Stimulated activated CD8-positive, alpha-beta memory T cell treated with anti-CD3 and anti-CD28 coated beads, Interleukin-12 subunit alpha, Interleukin-12 subunit beta, amount 100 ng/mL, for 4 hours (primary cell): ENCODE results near the gene EIF4G1.
"Not testable (repeated sequence)": the region's sequence is repeated elsewhere in the genome, so short reads cannot be mapped to it uniquely, and the experiment has no call there.

Experiments used
- DNase-seq: peaks from one replicate; pipeline ENCODE4 v3.0.0-alpha.2; 2020; ENCODE audit warnings: low read depth

The EIF4G1 gene, protein sequence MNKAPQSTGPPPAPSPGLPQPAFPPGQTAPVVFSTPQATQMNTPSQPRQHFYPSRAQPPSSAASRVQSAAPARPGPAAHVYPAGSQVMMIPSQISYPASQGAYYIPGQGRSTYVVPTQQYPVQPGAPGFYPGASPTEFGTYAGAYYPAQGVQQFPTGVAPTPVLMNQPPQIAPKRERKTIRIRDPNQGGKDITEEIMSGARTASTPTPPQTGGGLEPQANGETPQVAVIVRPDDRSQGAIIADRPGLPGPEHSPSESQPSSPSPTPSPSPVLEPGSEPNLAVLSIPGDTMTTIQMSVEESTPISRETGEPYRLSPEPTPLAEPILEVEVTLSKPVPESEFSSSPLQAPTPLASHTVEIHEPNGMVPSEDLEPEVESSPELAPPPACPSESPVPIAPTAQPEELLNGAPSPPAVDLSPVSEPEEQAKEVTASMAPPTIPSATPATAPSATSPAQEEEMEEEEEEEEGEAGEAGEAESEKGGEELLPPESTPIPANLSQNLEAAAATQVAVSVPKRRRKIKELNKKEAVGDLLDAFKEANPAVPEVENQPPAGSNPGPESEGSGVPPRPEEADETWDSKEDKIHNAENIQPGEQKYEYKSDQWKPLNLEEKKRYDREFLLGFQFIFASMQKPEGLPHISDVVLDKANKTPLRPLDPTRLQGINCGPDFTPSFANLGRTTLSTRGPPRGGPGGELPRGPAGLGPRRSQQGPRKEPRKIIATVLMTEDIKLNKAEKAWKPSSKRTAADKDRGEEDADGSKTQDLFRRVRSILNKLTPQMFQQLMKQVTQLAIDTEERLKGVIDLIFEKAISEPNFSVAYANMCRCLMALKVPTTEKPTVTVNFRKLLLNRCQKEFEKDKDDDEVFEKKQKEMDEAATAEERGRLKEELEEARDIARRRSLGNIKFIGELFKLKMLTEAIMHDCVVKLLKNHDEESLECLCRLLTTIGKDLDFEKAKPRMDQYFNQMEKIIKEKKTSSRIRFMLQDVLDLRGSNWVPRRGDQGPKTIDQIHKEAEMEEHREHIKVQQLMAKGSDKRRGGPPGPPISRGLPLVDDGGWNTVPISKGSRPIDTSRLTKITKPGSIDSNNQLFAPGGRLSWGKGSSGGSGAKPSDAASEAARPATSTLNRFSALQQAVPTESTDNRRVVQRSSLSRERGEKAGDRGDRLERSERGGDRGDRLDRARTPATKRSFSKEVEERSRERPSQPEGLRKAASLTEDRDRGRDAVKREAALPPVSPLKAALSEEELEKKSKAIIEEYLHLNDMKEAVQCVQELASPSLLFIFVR (N-terminal part only)

DNA sequence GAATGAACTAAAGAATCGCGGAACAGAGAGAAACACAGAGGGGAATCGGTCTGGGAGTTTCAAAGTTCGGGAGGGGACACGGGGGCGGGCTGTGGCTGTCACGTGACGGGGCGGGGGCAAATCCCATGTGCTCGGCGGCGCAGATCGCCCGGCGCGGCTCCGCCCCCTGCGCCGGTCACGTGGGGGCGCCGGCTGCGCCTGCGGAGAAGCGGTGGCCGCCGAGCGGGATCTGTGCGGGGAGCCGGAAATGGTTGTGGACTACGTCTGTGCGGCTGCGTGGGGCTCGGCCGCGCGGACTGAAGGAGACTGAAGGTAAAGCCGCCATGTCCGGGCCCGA is at the start of gene EIF4G1:
Gene EIF4G1 (plus strand): TSS at position 244 of the 337 bp plus-strand sequence. CDS start 1,191 bp downstream, outside the sequence.
- DNase-seq, result peak; percentile 89

DNA sequence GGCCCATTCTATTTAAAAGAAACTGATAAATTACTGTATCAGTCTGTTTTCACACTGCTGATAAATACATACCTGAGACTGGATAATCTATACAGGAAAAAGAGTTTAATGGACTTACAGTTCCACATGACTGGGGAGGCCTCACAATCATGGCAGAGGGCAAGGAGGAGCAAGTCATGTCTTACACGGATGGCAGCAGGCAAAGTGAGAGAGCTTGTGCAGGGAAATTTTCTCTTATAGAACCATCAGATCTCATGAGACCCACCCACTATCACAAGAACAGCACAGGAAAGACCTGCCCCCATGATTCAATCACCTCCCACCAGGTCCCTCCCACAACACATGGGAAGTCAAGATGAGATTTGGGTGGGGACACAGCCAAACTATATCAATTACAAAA is 47.2 kb upstream of the EIF4G1 start:
- not testable (repeated sequence) for DNase-seq

DNA sequence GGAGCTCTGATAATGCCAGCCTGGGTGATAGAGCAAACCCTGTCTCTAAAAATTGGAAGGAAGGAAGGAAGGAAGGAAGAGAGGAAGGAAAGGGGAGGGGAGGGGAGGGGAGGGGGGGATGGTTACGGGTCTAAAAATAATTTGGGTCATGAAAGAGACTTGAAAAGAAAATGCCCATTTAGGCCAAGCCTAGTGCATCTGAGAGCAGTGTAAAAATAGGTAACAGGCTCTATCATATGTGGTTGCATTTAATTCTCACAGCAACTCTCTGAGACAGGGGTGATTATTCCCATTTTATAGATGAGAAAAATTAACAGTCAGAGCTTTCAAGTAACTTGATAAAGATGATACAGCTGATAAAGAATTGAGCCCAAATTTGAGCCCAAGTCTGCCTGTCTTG is 42.1 kb upstream of the EIF4G1 start:
- no peak for DNase-seq

DNA sequence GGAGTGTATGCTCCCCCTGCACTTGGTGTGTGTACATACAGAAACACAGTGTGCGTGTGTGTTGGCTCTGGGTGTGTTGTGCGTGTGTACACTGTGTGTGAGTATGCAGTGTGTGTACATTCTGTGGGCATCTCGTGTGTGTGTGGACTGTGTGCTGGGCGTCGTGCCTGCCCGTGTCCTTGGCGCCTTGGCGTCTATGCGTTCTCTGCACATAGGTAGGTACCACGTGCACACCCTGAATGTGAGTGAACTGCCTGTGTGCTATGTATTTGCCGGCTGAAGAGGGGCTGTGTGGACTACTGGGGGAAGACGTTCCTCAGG is 39.1 kb upstream of the EIF4G1 start:
- DNase-seq, result no peak

DNA sequence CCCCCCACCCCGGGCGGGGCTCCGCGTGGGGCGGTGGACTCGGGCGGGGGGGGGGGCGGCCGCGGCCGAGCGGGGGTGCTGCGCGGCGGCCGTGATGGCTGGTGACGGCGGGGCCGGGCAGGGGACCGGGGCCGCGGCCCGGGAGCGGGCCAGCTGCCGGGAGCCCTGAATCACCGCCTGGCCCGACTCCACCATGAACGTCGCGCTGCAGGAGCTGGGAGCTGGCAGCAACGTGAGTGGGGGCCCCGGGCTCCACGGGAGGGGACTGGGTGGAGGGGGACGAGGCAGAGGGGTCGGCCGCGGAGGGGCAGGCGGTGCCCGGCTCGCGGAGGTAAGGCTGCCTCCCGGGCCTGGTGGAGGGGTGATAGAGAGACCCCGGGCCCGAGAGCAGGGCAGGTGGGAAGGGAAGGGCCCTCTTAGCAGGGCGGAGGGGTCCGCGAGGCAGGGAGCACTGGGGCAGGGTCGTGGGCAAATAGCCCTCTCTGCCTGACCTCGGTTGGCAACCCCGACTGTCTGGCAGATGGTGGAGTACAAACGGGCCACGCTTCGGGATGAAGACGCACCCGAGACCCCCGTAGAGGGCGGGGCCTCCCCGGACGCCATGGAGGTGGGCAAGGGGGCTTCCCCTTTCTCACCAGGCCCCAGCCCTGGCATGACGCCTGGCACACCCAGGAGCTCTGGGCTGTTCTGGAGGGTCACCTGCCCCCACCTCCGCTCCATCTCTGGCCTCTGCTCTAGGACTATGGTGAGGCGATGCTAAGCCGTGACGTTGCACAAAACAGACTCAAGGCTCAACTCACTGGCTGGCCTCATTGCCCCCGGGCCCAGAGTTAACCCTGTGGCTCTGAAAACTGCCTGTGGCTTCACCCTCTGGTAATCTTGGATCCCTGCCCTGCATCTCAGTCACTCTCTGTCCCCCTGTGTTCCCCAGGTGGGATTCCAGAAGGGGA is 38.2 kb upstream of the EIF4G1 start, which contains the start of gene ECE2:
Gene ECE2 (plus strand): TSS at position 62 of the 950 bp plus-strand sequence. CDS start 132 bp downstream, at position 194.
- no peak for DNase-seq

DNA sequence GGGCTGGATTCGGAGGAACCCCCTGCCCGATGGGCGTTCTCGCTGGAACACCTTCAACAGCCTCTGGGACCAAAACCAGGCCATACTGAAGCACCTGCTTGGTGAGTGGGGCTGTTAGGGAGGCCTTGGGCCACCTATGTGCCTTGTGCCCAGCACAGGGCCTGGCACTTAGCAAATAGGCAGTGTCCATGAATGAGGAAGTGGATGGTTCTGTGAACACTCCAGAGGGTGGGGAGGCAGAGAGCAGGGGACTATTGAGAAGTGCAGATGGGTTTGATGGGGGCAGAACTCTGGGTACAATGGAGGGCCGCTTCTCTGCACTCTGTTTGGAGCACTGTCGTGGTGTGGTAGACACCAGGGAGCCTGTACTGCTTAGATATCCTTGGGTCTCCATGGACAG is 37.0 kb upstream of the EIF4G1 start:
- no peak for DNase-seq

DNA sequence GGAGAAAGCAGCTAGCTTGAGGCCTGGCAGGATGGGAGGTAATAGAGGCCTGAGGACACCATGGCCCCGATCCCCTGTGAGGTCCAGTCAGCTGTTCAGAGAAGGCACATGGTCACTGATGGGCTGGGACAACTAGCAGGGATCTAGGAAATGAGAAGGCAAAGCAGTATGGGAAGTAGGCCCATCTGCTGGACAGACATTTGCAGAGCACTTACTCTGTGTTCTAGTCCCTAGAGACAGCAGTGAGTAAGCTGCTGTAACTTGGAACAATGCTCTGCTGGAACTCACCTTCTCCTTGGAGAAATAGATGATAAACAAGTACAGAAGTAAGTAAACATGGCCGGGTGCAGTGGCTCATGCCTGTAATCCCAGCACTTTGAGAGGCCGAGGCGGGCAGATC is 31.5 kb upstream of the EIF4G1 start:
- DNase-seq, result no peak

DNA sequence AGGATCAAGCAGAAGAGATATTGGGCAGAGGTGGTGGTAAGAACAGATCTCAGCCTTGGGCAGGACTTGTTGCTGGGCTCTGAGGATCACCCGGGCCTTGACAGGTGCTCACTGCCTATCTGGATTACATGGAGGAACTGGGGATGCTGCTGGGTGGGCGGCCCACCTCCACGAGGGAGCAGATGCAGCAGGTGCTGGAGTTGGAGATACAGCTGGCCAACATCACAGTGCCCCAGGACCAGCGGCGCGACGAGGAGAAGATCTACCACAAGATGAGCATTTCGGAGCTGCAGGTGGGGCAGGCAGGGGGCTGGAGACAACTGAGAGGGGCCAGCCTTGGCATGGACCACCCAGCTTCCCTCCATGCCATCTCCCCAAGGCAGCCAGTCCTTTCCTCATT is 30.7 kb upstream of the EIF4G1 start:
- no peak for DNase-seq

DNA sequence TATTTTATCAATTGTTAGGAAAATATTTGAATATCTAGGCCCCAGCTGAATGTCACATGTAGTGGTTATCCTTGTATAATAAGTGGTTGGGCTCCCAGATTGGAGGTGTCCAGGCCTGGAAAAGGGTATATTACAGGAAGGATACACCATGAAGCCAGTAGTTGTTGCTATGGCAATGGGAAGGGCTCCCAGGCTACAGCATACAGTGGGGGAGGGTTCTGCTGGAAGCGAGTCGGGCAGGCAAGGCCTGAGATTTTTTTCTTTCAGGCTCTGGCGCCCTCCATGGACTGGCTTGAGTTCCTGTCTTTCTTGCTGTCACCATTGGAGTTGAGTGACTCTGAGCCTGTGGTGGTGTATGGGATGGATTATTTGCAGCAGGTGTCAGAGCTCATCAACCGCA is 29.7 kb upstream of the EIF4G1 start:
- no peak for DNase-seq

DNA sequence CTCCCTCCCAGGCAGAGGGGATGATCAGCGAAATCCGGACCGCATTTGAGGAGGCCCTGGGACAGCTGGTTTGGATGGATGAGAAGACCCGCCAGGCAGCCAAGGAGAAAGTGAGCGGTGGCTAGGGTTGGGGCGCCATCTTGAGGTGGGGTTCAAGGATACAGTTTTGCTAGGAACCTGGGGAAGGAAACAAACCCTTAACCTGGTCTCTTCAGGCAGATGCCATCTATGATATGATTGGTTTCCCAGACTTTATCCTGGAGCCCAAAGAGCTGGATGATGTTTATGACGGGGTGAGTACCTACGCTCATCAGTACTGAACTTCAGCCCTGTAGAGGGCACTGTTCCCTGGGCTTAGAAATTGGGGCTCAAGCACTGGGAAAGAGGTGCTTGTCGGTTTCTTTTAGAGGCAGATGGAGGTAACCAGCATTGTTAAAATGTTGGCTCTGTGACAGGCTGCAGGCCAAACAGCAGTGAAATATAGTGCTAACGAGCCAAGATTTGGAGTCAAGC is 24.9 kb upstream of the EIF4G1 start:
- peak; percentile 40 for DNase-seq

DNA sequence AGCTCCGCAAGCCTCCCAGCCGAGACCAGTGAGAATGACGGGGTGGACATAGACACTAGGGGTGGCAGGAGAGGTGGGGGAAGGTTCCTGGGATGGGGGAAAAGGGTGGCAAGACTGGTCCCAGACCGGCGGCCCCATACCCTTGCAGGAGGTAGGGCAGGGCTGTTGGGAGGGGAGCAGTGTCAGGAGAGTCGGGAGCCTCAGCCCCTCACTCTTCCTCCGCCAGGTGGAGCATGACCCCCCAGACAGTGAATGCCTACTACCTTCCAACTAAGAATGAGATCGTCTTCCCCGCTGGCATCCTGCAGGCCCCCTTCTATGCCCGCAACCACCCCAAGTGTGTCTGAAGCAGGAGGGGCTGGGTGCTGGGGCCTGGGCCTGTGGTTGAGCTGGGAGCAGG is 24.1 kb upstream of the EIF4G1 start:
- DNase-seq, result no peak

DNA sequence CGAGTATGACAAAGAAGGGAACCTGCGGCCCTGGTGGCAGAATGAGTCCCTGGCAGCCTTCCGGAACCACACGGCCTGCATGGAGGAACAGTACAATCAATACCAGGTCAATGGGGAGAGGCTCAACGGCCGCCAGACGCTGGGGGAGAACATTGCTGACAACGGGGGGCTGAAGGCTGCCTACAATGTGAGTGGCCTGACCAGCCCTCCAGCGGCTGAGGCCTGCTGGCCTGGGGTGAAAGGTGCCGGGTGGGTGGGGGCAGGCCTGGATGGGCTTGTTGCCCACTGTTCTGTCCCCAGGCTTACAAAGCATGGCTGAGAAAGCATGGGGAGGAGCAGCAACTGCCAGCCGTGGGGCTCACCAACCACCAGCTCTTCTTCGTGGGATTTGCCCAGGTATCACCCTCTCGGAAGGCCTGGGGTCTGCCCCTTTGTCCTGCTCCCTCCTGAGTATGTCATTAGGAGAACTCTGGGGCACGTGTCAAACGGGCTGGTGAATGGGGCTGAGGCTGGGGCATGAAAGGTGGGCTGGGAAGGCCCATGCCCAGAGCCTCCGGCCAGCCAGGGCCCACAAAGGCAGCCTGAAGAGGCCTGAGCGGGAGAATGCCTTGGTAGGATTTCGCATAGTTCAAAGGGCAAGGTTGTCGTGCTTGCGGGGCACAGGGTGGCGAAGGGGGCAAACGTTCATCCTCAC is 23.2 kb upstream of the EIF4G1 start:
- no peak for DNase-seq

DNA sequence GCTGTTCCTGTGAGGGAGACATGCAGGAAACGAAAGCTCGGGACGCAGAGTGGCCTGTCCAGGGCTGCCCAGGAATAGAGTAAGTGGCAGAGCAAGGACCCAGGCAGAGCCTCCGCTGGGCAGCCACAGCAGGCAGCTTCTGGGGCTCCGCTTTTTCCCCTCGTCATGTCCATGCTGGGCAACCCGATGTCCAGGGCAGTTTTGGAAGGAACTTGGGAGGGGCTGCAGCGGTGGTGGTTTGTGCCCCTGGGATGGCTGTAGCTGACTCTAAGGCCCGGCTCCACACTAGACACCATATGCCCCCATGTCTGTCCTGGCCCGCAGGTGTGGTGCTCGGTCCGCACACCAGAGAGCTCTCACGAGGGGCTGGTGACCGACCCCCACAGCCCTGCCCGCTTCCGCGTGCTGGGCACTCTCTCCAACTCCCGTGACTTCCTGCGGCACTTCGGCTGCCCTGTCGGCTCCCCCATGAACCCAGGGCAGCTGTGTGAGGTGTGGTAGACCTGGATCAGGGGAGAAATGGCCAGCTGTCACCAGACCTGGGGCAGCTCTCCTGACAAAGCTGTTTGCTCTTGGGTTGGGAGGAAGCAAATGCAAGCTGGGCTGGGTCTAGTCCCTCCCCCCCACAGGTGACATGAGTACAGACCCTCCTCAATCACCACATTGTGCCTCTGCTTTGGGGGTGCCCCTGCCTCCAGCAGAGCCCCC is 22.5 kb upstream of the EIF4G1 start:
- DNase-seq, result no peak

DNA sequence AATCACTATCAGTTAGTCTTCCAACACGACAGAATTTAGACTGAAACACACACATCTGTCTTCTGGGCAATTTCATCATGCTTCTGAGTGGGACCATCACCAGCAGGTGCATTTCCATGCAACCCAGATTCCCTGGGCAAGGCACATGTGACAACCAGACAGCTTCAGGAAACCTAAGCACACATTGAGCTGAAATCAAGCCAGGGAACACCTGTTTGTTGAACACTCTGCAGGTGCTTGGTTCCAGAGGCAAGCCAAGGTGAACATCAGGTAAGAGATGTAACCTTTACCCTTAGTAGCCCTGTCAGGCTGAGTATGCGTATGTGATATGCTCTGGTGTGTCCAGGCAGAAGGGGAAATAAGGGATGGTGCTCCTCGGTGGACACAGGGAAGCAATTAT is 18.6 kb upstream of the EIF4G1 start:
- DNase-seq, result no peak

DNA sequence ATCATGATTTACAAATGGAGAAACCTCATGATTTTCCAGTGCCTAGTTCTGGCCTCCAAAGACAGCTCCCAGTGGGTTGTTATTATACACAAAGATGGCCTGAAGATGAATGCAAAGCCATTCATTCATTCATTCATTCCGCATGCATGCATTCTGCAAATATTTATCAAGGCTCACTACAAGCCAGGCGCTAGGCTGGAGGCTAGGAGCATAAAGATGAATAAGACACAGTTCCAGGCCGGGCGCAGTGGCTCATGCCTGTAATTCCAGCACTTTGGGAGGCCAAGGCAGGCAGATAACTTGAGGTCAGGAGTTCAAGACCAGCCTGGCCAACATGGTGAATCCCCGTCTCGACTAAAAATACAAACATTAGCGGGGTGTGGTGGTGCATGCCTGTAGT is 17.8 kb upstream of the EIF4G1 start:
- no peak for DNase-seq

DNA sequence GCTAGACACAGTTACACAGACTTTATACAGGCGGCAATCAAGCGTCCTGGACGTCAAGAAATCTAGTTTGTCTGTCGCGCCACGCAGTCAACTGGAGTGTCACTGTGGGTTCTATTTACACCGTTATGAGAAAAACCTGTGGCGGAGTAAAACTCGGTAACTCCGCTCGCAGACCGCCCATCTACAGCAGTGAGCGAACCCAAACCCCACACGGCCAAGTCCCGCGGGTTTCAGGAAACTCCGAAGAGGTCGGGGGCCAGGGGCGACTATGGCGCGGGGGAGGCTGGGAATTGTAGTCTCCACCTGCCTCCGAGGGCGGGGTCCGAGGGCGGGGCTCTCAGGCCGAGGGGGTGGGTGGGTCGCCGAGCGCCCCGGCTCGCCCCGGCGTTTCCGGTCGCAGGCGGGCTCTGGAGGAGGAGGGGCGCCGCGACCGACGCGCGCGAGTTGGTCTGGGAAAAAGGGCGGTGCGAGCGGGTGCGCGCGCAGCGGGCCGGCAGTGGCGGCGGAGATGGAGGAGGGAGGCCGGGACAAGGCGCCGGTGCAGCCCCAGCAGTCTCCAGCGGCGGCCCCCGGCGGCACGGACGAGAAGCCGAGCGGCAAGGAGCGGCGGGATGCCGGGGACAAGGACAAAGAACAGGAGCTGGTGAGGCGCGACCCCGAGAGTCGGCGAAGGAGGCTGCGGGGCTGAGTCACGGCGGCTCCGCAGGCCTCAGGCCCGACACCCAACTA is 15.5 kb upstream of the EIF4G1 start, which contains the start of gene PSMD2:
Gene PSMD2 (plus strand): TSS at position 483 of the 729 bp plus-strand sequence. CDS start 26 bp downstream, at position 509.
- DNase-seq, result peak; percentile 98

DNA sequence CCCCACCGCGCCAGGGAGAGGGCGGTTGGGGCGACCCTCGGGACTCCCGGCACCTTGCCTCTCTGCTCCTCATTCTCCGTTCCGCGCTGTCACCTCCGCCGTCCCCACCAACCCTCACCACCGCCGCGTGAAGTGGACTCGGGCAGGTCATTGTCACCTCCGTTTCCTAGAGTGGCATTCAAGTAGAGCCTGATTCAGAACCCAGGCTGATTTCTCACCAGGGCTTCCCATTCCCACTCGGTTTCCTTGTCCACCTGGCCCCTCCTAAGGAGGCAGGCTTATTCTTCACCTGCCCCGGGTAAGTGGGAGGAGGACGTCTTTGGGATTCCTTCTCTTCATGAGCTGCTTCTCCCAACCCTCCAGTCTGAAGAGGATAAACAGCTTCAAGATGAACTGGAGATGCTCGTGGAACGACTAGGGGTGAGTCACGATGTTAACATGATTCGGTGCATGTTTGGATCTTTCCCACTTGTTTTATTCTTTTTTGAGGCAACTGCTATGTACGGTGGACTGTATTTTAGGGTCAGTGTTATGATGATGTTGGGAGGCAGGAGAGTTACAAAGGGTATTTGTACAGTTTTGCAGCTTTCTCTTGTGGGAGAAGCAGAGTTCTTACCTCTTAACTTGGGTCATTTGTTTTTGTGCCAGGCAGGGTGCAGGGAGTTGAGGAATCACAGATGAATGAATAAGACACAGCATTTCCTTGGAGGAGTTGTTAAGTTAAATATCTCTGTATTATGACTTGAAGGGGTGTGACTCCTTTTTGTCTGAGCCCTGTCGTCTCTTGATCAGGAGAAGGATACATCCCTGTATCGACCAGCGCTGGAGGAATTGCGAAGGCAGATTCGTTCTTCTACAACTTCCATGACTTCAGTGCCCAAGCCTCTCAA is 14.7 kb upstream of the EIF4G1 start:
- no peak for DNase-seq

DNA sequence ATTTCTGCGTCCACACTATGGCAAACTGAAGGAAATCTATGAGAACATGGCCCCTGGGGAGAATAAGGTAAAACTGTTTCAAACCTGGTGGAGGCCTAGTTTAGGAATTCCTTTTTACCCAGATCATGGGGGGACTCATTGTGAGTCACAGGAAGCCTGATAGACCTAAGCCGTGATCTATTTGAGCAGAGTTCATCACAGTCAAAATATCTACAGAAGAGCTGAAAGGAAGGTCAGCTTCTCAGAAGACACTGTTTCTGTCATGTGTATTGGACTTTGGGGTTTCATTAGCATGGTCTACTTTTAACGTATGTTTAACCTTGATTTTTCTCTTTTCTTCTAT is 14.1 kb upstream of the EIF4G1 start:
- DNase-seq, result no peak
